Activated CD4-positive, alpha-beta T cell treated with anti-CD3 and anti-CD28 coated beads for 1 hour (primary cell): Measurements from ENCODE around the gene OR5B17.
"Not testable (repeated sequence)": the region's sequence is repeated elsewhere in the genome, so short reads cannot be mapped to it uniquely, and the experiment has no call there.

Experiments
- DNase-seq: peaks from one replicate; pipeline ENCODE4 v3.0.0-alpha.2; 2020

OR5B17 gene

DNA sequence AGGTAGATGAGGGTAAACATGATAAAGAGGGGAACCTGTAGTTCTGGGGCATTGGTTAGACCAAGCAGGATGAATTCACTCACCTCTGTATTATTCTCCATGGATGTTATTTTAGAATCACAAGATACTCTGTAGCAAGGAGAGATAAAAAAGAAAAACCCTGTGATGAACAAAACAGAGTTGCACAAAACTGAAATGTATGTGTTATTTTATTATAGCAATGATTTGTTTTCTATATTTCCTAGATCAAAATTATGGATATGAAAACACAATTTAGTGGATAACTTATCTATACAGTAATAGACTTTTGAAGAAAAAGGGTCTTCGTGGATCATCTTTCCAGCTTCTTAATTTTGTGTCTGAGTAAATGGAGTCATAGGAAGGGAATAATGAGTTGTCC, at the start of gene OR5B17:
OR5B17 (minus strand) TSS at position 101 of the 400 bp plus-strand sequence; CDS start at position 101, 0 bp downstream.
- no peak for DNase-seq

DNA sequence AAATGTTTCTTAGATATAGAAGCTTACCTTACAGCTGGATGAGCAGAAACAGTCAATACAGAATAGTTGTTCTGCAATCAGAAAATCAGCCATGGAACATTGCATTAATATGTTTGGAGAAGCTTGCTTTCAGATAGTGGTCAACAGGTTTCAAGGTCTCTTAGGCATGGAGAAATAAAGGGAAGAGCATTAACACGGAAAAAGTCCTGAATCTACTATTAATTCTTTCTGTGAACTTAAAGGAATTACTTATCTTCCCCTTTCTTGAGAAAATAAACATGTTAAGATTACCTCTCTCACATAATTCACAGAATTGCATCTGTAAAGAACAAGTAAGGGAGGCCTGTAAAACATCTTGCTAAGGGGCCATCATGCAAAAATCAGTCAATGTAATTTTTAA, 47.9 kb upstream of the OR5B17 start, which contains the start of gene OR5B3:
OR5B3 (minus strand) TSS at position 101 of the 400 bp plus-strand sequence. CDS start 3,465 bp downstream, outside the sequence.
- no peak for DNase-seq

DNA sequence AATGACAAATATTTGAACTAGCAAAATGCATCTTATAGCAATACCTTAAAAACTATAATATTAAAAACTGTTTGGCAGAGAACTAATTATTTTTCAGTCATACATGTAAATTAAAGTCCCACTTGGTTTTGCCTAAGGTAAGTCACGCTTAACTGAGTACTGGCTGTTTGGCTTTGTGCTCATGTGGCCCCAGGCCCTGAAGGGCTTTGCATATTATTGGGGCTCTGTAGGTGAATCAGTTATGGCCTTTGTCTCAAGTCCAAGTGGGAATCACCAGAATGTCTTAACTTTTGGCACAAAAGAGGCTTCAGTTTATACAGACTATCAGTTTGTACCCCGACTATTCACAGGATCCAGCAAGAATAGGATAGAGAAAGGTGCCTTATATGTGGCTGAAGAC, 40.8 kb upstream of the OR5B17 start:
- not testable (repeated sequence) for DNase-seq

DNA sequence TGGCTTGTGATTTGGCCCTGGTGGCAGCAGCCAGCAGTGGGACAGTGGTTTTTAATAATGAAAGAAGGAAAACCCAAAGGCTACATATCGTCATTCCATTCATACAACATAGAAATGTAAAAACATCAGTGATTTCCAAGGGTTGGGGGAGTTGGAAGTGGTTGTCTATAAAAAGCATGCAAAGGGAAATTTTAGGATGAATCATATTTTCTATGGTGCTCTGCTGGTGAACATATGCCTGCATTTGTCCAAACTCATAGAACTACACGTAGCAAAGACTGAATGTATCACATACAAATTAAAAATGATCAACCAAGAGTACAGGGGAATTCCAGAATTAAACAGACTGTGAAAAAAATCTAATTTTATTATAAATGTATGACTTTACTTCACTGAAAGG, 36.7 kb upstream of the OR5B17 start:
- no peak for DNase-seq

DNA sequence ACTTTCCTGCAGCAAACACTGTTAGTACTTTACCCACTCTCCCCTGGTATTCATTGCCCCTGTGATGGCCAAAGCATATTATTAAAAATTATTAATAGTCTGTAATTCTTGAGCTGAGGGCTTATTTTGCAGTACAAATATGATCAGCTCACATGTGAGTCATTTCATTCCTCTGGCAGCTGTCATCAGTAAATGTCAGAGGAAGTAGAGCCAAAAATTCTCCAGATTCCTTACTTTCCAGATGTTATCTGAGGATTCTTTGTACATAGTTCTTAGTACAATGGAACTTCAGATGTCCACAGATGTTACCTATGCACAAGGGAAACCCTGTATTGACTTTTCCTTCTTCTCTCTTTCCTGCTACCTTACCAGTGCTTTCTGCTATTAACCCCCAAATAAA, 35.3 kb upstream of the OR5B17 start:
- no peak for DNase-seq

DNA sequence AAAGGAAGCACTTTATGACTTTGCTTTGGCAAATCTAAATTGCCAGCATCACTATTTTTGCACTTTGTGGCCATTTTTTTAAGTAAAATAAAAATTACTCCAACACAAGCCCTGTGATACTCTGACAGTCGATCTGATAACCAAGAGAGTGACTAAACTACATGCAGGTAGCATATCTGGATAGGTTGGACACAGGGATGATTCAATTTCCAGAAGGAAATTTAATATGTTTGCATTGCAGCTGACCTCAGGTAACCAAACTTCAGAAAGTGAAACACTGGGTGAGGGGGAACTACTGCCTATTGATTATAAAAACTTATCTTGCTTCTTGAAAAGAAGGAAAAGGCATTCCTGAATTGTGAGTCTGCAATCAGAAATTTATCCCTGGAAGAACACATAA, 33.9 kb upstream of the OR5B17 start:
- DNase-seq, result no peak

- no peak for DNase-seq
These were observed 33.0 kb upstream of the OR5B17 start for GRCh38 chr11:58391879-58392278.

GRCh38 chr11:58390551-58391063, 31.7 kb upstream of the OR5B17 start:
- no peak for DNase-seq

- no peak for DNase-seq
These were observed 4.1 kb downstream of the OR5B17 start for GRCh38 chr11:58354727-58355126.

GRCh38 chr11:58345204-58345603, 13.7 kb downstream of the OR5B17 start:
- DNase-seq, result no peak

GRCh38 chr11:58334708-58335107, 24.2 kb downstream of the OR5B17 start:
- no peak for DNase-seq

- DNase-seq, result no peak
These were observed 28.0 kb downstream of the OR5B17 start for GRCh38 chr11:58330861-58331260.

DNA sequence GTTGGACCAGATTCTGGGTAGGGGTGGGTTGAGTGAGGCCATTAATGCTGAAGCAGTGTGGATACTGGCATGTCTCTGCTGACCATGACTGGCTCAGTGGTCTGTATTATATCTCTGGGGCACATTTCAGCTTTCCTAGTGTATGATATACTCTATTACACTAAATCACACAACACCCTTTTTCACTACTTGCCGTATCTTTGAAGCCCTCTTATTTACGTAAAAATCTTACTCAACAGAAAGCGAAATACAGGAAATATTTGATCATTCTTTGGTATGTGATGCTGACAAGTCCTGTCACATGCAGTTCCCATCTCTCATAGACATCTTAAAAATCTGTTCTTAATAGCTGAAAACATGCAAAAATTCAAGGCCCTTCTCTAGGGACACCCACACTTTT, 40.3 kb downstream of the OR5B17 start:
- no peak for DNase-seq

DNA sequence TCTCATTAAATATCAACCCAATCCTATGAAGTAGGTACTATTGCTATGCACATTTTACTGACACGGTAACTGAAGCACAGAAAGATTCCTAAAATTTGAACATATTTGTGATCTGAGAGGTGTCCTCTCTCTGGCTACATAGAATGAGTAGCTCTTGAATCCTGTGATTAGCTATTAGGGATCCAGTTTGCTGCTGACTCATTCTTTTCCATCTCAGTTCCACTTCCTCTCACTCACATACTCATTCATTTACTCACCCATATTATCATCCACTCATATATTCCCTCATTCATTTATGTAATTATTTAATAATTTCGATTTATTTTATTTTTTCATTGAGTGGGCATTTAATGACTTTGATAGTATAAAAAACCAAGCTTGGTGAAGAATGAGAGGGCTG, 42.7 kb downstream of the OR5B17 start:
- no peak for DNase-seq
